GM19240 (cell line): ENCODE results near the gene ZFP36.
A peak's percentile ranks its signal among the peaks of the same experiment; 100 is the strongest.

ENCODE experiments used
- DNase-seq: peaks from one replicate; pipeline ENCODE4 v3.0.0; 2011; ENCODE audit warnings: low spot score; ENCODE audit not compliant: insufficient read length

Gene ZFP36

GRCh38 chr19:39384839-39385568, 21.6 kb upstream of the ZFP36 start:
- DNase-seq, result no peak

DNA sequence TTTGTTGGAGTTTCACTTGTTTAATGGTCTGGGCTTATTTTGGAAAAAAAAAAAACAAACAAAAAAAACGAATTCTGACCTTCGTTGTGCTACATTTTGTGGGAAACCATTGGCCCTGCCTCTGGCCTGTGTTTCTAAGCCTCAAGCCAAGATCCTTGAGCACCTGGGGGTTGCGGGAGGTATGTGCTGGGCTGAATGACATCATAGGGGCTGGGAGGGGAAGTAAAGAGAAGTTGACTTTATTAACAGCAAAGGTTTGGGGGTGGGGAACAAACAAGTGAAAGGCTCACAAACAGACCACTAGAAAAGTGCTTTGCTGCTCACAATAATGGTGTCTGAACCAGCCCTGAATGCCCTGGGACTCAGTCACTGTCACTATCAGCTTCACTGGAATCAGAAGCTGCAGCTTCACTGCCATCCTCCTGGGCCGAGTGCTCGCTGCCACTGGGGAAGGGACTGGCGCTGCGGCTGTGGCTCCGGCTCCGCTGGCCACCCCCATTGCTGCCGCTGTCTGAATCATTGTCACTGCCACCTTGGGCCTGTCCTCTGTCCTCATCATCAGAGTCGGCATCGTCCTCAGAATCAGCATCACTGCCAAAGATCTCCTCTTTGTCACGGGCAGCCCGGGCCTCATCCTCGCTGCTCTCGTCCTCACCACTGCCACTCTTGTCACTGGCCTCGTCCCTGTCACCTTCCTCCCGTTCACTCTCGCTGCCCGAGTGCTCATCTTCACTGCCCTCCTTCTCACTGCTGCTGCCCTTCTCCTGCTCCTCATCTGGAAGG, 20.8 kb upstream of the ZFP36 start:
- DNase-seq, result no peak

DNA sequence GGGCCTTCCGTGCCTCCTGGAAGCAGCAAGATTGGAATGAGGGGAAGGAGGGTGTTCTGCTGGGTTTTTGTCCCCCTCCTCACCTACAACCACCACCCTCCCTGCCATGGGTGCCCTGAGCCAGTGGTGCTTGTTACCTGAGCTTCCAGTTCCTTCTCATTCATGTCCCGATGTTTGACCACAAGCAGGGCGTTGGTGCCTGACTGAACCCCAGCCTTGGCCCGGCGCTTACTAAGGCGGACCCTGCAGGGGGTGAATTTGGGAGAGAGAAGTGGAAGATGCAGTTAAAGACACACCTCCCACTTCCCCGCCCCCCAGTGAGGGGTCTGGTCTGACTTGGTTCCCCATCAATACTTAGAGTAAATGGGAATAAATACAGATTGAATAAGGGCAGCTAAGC, 20.1 kb upstream of the ZFP36 start:
- DNase-seq, result no peak

- DNase-seq, result no peak
Measured at GRCh38 chr19:39388657-39389056, 18.0 kb upstream of the ZFP36 start.

DNA sequence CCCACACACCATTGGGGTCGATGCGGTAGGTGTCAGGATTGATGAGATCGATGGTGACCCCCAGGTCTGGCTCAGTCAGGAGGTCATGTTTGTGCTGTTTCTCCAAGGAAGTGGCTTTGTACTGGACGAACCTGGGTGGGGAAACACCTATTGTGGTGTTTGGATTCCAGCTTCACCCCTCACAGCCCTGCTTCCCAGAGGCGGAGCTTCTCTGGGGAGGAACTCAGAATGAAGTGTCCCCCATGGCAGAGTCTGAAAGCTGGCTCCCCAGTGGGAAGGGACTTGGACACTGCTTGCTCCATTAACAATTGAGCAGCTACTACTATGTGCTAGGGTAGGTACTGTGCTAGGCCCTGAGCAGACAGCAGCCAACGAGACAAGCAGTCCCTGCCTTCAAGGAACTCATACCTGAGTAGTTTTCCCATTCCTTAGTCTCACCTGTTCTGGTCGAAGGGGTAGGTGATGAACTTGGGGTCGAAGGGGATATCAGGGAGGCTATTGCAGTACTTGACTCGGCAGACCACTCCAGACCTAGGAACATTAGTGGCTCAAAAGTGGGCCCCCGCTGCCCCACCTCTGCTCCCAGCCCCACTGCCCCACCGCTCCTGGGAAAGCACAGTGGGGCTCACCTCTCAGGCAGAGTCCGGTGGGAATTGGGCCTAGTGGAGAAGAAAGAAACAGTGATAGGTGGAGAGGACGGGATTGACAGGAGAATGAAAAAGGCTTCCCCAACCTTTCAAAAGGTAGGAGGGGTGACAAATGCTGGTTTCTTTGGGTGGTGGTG, 16.8 kb upstream of the ZFP36 start:
- no peak for DNase-seq

DNA sequence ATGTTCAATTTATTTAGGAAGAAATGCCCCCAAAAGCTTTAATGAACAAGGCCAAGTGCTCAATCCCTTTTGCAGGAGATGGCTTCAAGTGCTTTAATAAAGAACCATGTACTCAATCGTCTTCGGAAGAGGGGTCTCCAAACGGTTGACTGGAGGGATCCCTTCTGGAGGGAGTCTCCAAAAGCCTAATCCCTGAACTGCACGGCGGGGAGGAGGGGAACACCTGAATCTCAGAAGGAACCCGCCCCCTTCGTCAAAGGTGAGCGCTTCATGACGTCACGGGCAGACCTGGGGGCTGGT, 16.2 kb upstream of the ZFP36 start:
- DNase-seq, result no peak

GRCh38 chr19:39390751-39391437, 15.8 kb upstream of the ZFP36 start, which contains the start of the genes MED29 and PAF1:
TSS of gene MED29 (plus strand) at chr19:39391378. CDS start at chr19:39391423, 45 bp downstream.
TSS of gene PAF1 (minus strand) at chr19:39391106. CDS start at chr19:39390864, 242 bp downstream.
- DNase-seq, result peak; percentile 99

DNA sequence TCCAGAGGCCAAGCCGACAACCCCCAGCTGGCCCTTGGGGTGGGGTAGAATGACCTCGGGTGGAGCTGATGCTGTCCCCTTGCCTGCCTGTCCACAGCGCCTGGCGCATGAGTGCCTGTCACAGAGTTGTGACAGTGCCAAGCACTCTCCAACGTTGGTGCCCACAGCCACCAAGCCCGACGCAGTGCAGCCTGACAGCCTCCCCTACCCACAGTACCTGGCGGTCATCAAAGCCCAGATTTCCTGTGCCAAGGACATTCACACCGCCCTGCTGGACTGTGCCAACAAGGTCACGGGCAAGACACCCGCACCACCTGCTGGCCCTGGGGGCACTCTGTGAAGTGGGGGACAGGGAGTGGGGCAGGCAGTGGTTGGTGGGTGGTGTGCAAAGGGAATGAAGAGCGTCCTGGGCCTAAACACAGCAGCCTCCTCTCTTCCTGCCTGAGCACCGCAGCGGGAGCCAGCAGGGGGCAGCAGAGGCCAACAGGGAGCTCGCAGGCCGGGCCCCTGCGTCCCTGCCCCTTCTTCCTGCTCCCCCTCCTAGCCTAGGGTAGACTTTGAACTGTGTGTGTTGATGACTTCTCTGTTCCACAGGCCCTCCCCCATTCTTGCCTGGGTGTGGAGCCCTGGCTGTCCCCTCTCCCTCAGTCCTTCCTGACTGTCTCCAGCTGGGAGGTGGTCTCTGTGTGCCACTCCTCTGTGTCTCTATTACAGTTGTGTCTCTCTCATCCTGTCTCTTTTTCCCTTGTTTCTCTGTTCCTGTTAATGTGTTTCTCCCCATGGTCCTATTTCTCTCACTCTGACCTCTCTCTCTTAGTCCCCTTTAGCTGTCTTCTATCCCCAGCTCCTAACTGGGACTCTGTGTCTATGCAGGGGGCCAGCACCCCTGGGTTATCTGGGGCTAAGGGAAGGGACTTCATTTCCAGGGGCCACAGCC, 9.0 kb upstream of the ZFP36 start:
- DNase-seq, result peak; percentile 62

DNA sequence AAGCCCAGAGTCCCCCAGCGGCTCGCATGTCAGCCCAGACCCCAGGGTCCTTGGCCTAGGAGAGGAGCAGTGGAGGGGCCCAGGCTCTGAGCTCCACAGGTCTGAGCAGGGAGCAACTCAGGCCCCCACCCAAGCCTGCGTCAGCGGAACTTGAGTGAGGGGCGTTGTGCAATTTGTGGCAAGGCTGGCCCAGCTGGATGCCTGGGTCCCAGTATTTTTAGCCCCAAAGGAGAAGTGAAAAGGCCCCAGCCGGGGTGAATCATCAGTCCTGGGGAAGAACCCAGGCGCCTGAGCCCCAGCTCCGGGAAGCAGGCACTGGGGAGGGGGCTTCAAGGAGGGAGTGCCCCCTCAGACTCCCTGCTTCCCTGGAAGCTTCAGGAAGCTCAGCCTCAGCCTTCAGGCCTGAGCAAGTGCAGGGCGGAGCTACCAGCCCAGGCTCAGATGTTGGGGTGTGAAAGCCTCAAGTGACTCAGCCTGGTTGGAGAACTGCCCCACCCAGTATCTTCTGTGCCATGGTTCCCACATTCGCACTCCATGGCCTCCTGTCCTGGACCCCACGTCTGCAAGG, 8.3 kb upstream of the ZFP36 start:
- DNase-seq, result no peak

DNA sequence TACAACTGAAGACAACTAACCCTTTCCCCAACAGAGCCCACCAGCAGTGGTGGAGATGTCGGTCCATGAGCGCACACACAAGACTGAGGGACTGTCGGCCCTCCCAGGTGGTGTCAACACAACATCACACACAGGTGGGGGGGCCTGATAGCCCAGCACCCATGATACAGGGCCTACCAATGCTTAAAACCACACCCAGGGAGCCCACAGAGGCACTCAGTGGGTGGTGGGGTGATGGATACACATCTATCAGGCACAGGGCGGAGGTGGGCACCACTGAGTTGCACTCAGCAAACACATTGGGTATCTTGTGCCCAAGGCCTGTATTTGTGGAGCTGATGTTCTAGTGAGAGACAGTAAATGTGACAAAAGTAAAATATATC, 7.0 kb upstream of the ZFP36 start:
- no peak for DNase-seq

DNA sequence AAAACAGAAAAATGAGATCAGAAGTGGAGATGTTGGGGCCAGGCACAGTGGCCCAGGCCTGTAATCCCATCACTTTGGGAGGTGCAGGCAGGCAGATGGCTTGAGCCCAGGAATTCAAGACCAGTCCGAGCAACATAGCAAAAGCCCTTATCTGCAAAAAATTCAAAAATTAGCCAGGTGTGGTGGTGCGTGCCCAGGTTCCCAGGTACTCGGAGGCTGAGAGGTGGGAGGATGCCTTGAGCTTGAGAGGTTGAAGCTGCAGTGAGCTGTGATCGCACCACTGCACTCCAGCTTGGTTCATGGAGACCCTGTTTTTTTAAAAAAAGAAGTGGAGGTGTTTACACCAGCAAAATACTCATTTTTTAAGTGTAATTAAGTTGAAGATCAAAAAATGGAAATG, 6.6 kb upstream of the ZFP36 start:
- no peak for DNase-seq

DNA sequence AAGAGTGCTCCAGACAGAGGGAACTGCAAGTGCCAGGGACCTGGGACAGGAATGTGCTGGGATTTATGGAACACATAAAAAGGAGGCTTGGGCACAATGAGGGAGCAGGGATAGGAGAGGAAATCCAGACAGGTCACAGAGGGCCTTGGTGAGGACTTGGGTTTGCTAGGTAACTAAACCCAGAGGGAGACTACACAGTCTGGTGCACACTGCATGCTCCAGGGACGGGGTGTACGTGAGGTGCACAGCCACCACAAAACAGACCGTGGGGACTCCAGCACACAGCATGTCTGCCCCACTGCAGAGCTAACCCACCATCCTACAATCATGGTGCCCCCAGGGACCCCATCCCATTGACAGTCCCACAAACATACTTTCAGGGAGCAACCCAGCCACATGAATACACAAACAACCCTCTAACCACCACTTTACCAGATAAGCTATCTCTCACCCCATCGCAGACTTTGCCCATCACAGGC, 5.5 kb upstream of the ZFP36 start:
- no peak for DNase-seq

DNA sequence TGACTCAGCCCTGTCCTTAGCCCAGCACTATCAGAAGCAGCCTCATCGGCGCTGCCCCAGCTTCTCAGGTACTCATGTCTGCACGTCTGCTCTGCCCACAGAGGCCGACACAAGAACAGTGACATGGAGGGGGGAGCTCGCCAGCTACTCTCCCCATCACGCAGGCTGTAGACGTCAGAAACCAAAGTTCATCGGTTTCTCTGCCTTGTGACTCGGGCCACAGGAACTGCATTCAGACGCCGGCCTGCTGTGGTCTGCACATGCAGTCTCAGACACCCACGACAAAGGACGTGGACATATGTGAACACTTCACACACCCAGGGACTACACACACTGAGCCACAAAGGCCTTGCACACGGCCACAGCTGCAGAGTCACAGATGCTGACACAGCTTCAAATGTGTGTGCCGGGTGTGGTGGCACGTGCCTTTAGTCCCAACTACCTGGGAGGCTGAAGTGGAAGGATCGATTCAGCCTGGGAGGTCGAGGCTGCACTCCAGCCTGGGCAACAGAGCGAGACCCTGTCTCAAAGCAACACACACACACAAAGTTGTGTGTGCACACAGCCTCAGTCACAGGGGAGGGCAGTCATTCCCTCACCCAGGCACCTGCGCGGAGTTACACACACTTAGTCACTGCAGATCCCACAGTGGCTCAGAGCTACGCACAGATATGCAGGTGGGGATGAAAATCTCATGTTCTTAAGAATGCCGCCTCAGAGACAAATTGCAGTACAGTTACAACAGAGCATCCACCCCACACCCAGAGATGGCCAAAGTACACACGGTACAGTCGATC, 4.9 kb upstream of the ZFP36 start:
- no peak for DNase-seq

DNA sequence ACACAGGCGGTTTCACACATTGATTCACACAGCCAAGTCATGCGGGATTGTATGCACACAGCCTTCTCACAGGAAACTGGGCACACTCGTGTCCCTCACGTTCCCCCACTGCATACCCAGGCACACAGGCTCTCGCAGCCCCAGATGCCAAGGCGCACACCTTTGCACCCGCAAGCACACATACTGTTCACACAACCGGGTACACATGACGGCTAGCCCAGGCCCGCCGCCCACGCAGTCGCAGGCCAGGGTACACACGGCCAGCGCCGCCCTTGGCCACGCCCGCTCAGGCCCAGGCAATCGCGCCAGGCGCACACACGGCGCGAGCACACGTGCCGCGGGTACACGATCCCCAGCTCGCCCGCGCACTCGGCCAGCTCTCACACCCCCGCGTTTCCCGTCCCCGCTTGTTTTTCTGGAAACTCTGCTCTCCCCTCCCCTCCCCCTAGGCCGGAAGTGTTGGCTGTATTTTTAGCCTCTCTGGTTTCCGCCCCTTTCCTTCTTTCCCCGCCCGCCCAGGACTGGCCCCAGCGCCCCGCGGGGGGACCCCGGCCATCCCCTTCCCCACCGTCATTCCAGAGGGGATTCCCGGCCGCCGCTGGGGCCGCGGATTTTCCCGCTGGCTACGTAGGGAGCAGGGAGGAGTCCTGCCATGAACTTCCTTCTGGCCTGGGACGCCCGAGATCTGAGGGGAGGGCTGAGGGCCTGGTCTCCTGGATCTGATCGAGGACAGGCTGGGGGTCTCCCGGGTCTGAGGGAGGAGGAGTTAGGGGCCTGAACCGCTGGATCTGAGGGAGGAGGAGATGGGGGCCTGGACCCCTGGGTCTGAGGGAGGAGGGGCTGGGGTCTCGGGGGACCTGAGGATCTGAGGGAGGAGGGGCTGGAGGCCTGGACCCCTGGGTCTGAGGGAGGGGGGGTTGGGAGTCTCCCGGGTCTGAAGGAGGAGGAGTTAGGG, 4.0 kb upstream of the ZFP36 start:
- peak; percentile 35 for DNase-seq

DNA sequence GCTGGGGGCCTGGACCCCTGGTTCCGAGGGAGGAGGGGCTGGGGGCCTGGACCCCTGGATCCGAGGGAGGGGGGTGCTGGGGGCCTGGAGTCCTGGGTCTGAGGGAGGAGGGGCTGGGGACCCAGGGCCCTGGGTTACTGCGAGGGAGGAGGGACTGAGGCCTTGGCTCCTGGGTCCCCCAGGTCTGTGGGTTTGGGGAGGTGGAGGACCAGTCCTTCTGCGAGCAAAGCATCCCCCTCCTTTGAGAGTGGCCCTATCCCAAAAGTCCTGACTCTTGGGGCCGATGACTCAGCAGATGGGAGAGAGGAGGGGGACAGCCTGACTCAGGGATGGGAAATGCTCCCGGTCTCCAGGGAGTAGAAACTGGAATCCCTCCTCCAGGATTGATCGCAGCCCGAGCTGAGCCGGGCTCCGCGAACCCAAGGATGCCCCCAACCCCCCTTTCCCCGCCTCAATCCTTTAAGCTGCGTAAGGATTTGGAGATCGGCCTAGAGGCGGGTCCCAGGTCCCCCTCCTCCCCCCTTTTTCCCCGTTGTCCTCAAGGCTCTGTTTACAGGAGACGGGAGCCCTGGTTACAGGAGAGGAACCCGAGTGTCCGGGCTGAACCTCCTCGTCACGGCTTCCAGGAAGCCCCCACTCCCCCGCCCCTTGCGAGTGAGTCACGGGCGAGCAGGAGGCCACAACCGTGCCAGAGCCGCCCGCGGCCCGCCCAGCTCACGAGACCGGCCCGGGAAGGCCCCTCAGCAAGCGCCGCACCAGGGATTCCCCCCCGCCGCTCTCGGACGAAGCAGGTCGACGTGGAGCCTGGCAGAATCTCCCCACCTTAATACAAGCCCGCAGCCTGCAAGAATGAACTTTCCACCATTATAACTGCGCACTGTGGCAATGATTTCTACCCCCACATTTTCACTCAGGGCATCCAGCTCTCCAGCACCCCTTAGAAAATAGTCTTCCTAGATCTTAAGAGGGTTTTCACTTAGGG, 3.0 kb upstream of the ZFP36 start:
- DNase-seq, result peak; percentile 40

DNA sequence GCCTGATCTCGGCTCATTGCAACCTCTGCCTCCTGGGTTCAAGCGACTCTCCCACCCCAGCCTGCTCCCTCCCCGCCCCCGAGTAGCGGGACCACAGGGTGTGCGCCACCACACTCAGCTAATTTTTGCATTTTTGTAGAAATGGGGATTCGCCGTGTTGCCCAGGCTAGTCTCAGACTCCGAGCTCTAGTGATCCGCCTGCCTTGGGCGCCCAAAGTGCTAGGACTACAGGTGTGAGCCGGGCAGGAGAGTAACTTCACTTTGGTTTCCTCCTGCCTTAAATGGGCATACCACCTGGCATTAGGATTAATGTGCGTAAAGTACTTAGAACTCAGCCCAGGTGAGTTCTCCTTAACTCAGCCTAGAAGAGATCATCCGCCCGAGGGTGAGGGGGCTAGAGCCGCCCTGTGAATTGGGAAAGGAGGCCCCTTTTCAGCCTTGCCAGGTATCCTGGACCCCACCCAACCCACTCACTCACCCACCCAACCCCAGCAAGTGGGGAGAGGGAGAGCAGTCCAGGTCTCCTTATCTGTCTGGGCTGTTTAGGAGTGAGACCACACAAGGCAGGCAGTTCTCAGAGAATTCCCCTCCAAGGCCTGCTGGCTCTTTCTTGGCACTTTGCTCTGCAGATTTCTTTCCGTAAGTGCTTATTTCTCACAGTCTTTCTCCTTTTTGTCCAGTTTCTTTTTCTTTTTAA, 1.2 kb upstream of the ZFP36 start:
- no peak for DNase-seq
